H9 (cell line): ENCODE results near the gene OXER1. TPM values are rescaled to one million over a fixed set of nuclear protein-coding genes. Genes with fewer than 3 reads are reported as not detected.

Experiments used
- DNase-seq: peaks from one replicate; pipeline ENCODE4 v3.0.0-alpha.2; 2017
- H2AFZ ChIP-seq: one replicate; pipeline ENCODE4 v1.6.1; 2013; ENCODE audit warnings: mild to moderate bottlenecking, low read length, control low read depth, moderate library complexity
- H2AK5ac ChIP-seq: 2 replicates; pipeline ENCODE4 v1.6.1; 2013; ENCODE audit warnings: low read length, control low read depth, mixed read lengths; ENCODE audit not compliant: insufficient read length
- H2BK120ac ChIP-seq: one replicate; pipeline ENCODE4 v1.6.1; 2013; ENCODE audit warnings: low read depth, mild to moderate bottlenecking, low read length, control low read depth, inconsistent platforms; ENCODE audit not compliant: poor library complexity, severe bottlenecking
- H2BK12ac ChIP-seq: 2 replicates; pipeline ENCODE4 v1.6.1; 2013; ENCODE audit warnings: low read length, control low read depth, mixed read lengths, low read depth; ENCODE audit not compliant: insufficient read length
- H2BK15ac ChIP-seq: 2 replicates; pipeline ENCODE4 v1.6.1; 2013; ENCODE audit warnings: low read depth, low read length, control low read depth
- H2BK20ac ChIP-seq: one replicate; pipeline ENCODE4 v1.6.1; 2013; ENCODE audit warnings: low read depth, mild to moderate bottlenecking, low read length, control low read depth, inconsistent platforms; ENCODE audit not compliant: poor library complexity, severe bottlenecking
- H2BK5ac ChIP-seq: 2 replicates; pipeline ENCODE4 v1.6.1; 2013; ENCODE audit warnings: low read length, control low read depth, mixed read lengths; ENCODE audit not compliant: insufficient read length
- H3K14ac ChIP-seq: 2 replicates; pipeline ENCODE4 v1.6.1; 2013; ENCODE audit warnings: low read length, control low read depth; ENCODE audit not compliant: insufficient read depth
- H3K18ac ChIP-seq: 2 replicates; pipeline ENCODE4 v1.6.1; 2013; ENCODE audit warnings: low read depth, mild to moderate bottlenecking, mixed read lengths, low read length, control low read depth; ENCODE audit not compliant: insufficient read length
- H3K23ac ChIP-seq: 2 replicates; pipeline ENCODE4 v1.6.1; 2013; ENCODE audit warnings: low read length, control low read depth, mixed read lengths, low read depth; ENCODE audit not compliant: insufficient read length
- H3K23me2 ChIP-seq: 2 replicates; pipeline ENCODE4 v1.6.1; 2013; ENCODE audit warnings: low read depth, mild to moderate bottlenecking, mixed read lengths, low read length, control low read depth; ENCODE audit not compliant: insufficient read length, poor library complexity, severe bottlenecking
- H3K27ac ChIP-seq: 2 replicates; pipeline ENCODE4 v1.5.1; 2013; ENCODE audit warnings: low read length, control low read depth, mixed read lengths, low read depth; ENCODE audit not compliant: insufficient read length
- H3K27me3 ChIP-seq: 2 replicates; pipeline ENCODE4 v1.6.1; 2013; ENCODE audit warnings: low read length, control low read depth, inconsistent platforms; ENCODE audit not compliant: insufficient read depth
- H3K4ac ChIP-seq: 2 replicates; pipeline ENCODE4 v1.6.1; 2013; ENCODE audit warnings: low read depth, mild to moderate bottlenecking, control low read depth, inconsistent platforms, low read length, moderate library complexity
- H3K4me1 ChIP-seq: 2 replicates; pipeline ENCODE4 v1.6.1; 2013; ENCODE audit warnings: low read length, control low read depth, inconsistent platforms; ENCODE audit not compliant: insufficient read depth
- H3K4me2 ChIP-seq: 2 replicates; pipeline ENCODE4 v1.6.1; 2013; ENCODE audit warnings: low read length, control low read depth, mixed read lengths; ENCODE audit not compliant: insufficient read length, insufficient read depth
- H3K56ac ChIP-seq: 2 replicates; pipeline ENCODE4 v1.6.1; 2013; ENCODE audit warnings: low read depth, mild to moderate bottlenecking, mixed read lengths, low read length, control low read depth; ENCODE audit not compliant: insufficient read length
- H3K79me1 ChIP-seq: 2 replicates; pipeline ENCODE4 v1.6.1; 2013; ENCODE audit warnings: low read depth, mild to moderate bottlenecking, moderate library complexity, low read length, control low read depth, inconsistent platforms; ENCODE audit not compliant: insufficient read depth, poor library complexity, severe bottlenecking
- H3K79me2 ChIP-seq: 2 replicates; pipeline ENCODE4 v1.6.1; 2013; ENCODE audit warnings: low read length, control low read depth, inconsistent platforms; ENCODE audit not compliant: insufficient read depth
- H3K9ac ChIP-seq: 2 replicates; pipeline ENCODE4 v1.6.1; 2013; ENCODE audit warnings: low read length, control low read depth, mixed read lengths; ENCODE audit not compliant: insufficient read length; ENCODE audit errors: extremely low read depth
- H3K9me3 ChIP-seq: one replicate; pipeline ENCODE4 v1.6.1; 2013; ENCODE audit warnings: low read depth, low read length, inconsistent platforms; ENCODE audit not compliant: control insufficient read depth
- H3T11ph ChIP-seq: one replicate; pipeline ENCODE4 v1.6.1; 2013; ENCODE audit warnings: mild to moderate bottlenecking, low read length, control low read depth, inconsistent platforms
- H4K20me1 ChIP-seq: one replicate; pipeline ENCODE4 v1.6.1; 2013; ENCODE audit not compliant: control insufficient read depth, insufficient read length, insufficient read depth
- H4K5ac ChIP-seq: 2 replicates; pipeline ENCODE4 v1.6.1; 2013; ENCODE audit warnings: low read depth, mild to moderate bottlenecking, mixed read lengths, low read length, control low read depth; ENCODE audit not compliant: insufficient read length
- H4K8ac ChIP-seq: replicated peaks from 2 replicates; pipeline ENCODE4 v1.6.1; 2013; ENCODE audit warnings: low read length, control low read depth, mixed read lengths, low read depth; ENCODE audit not compliant: insufficient read length
- H4K91ac ChIP-seq: 2 replicates; pipeline ENCODE4 v1.6.1; 2013; ENCODE audit warnings: low read depth, mild to moderate bottlenecking, moderate library complexity, mixed read lengths, low read length, control low read depth; ENCODE audit not compliant: insufficient read length
- H3K27ac Mint-ChIP-seq, 3 experiments: 2 replicates in 2 of 3; 3 replicates in 1 of 3; pipeline ENCODE4 v1.8.0; 2020 to 2021; ENCODE audit warnings: mixed read lengths in 3 of 3, mild to moderate bottlenecking in 1 of 3, moderate library complexity in 1 of 3
- H3K27me3 Mint-ChIP-seq: 2 replicates; pipeline ENCODE4 v1.8.0; 2021; ENCODE audit warnings: low read depth, mild to moderate bottlenecking, moderate library complexity, mixed read lengths
- H3K36me3 Mint-ChIP-seq, 3 experiments: 2 replicates in 2 of 3; 3 replicates in 1 of 3; pipeline ENCODE4 v1.8.0; 2020 to 2021; ENCODE audit warnings: low read depth in 3 of 3, mixed read lengths in 3 of 3; ENCODE audit not compliant: insufficient read depth in 1 of 3
- H3K4me1 Mint-ChIP-seq, 2 experiments: 2 replicates each; pipeline ENCODE4 v1.8.0; 2020; ENCODE audit warnings: mixed read lengths in 2 of 2
- H3K4me3 Mint-ChIP-seq, 2 experiments: 2 replicates in 1 of 2; 3 replicates in 1 of 2; pipeline ENCODE4 v1.8.0; 2020 to 2021; ENCODE audit warnings: mild to moderate bottlenecking in 2 of 2, mixed read lengths in 2 of 2, moderate library complexity in 1 of 2
- H3K9me3 Mint-ChIP-seq, 2 experiments: 2 replicates in 1 of 2; 3 replicates in 1 of 2; pipeline ENCODE4 v1.8.0; 2020; ENCODE audit warnings: mild to moderate bottlenecking in 2 of 2, mixed read lengths in 2 of 2, moderate library complexity in 1 of 2
- CTCF ChIP-seq: fragments of 200-600 bp; sonication (generic); conservative IDR thresholded peaks from 3 replicates; pipeline ENCODE4 v1.8.0; 2021; ENCODE audit warnings: antibody characterized with exemption, mild to moderate bottlenecking
- WGBS: extraction: QIAGEN DNeasy Blood & Tissue Kit; methylation state at CpG from one replicate; pipeline ENCODE4 v1.1.7; 2013; ENCODE audit warnings: missing lambda C conversion rate, low lambda C conversion rate, mixed read lengths; ENCODE audit not compliant: insufficient read length; ENCODE audit errors: extremely low coverage; 5-methylcytosine and 5-hydroxymethylcytosine counted together
- total RNA-seq: library from RNA; stranded (reverse); gene quantifications from 2 replicates; pipeline ENCODE4 v1.2.1, GENCODE V29; 2021

OXER1 gene
- total RNA-seq, 1 experiment from 2014 or later: 1.6 TPM

- no peak overlapping the region for H3K4me2 ChIP-seq
- Mint-ChIP-seq H3K9me3 (peaks cover 0 to 3% of the 10 kb centered on the region in 2 experiments; a peak in 1 of 5 replicates), H3K27me3 (peaks cover 2% of the 10 kb centered on the region), H3K4me1 (peaks cover 5 to 7% of the 10 kb centered on the region in 2 experiments), H3K4me3 (no peak overlapping the region), H3K36me3 (peaks cover 0 to 3% (median 0%) of the 10 kb centered on the region in 3 experiments; a peak in 2 of 7 replicates), H3K27ac (no peak overlapping the region)
- H2AFZ ChIP-seq: no peak overlapping the region
- H2BK12ac ChIP-seq: no peak overlapping the region
- H4K91ac ChIP-seq: no peak overlapping the region
- no peaks in the 10 kb centered on the region for H3K79me2 ChIP-seq
- H2BK120ac ChIP-seq: no peak overlapping the region
- no peaks in the 10 kb centered on the region for H3K79me1 ChIP-seq
- no peak overlapping the region for H3K4ac ChIP-seq
- no peak for DNase-seq
- H3K9ac ChIP-seq: no peak overlapping the region
- no peak overlapping the region for H4K5ac ChIP-seq
- TF ChIP-seq CTCF: no peak
- no peaks in the 10 kb centered on the region for H3K9me3 ChIP-seq
- no peaks in the 10 kb centered on the region for H3K4me1 ChIP-seq
- no peak overlapping the region for H3K18ac ChIP-seq
- H2BK5ac ChIP-seq: no peak overlapping the region
- H2BK15ac ChIP-seq: no peak overlapping the region
- no peak overlapping the region for H3K56ac ChIP-seq
- no peak overlapping the region for H2BK20ac ChIP-seq
- H3K14ac ChIP-seq: no peak overlapping the region
- H2AK5ac ChIP-seq: no peak overlapping the region
- no peaks in the 10 kb centered on the region for H3K27me3 ChIP-seq
- H4K8ac ChIP-seq: no peak overlapping the region
- H3T11ph ChIP-seq: no peak overlapping the region
- no peak overlapping the region for H3K23ac ChIP-seq
- no CpG with 5 or more reads among the region's 6 CpGs for WGBS
- H4K20me1 ChIP-seq: no peaks in the 10 kb centered on the region
- H3K23me2 ChIP-seq: no peaks in the 10 kb centered on the region
- H3K27ac ChIP-seq: no peak overlapping the region
Observed at GRCh38 chr2:42802150-42802549, 38.2 kb upstream of the OXER1 start.
